SH-SY5Y (cell line): Measurements from ENCODE around the gene MAST2.

Source experiments
- GATA2 ChIP-seq: IDR thresholded peaks from 2 replicates; pipeline ENCODE4 v1.6.1; 2011; ENCODE audit warnings: mild to moderate bottlenecking, low read depth, low read length
- GATA3 ChIP-seq: IDR thresholded peaks from 2 replicates; pipeline ENCODE4 v1.6.1; 2011; ENCODE audit warnings: low read depth, mild to moderate bottlenecking, low read length, moderate library complexity

GRCh38 chr1:45929257-45929687, 125.9 kb downstream of the MAST2 start:
- TF ChIP-seq GATA2, result no peak
- no peak for TF ChIP-seq GATA3
